HG03439 (cell line): ENCODE data around the gene FADS2.

Experiments
- ATAC-seq: cut with Tn5 transposase; IDR thresholded peaks from one replicate; pipeline ENCODE4 v1.9.1; 2021; ENCODE audit warnings: mild to moderate bottlenecking, moderate library complexity; ENCODE audit not compliant: unreplicated experiment

Gene FADS2

GRCh38 chr11:61827571-61828378 lies at the start of gene FADS2:
Gene FADS2, plus strand, starts transcription at chr11:61828300. Its CDS starts 91 bp downstream, at chr11:61828391.
- peak; percentile 70 for ATAC-seq

- no peak for ATAC-seq
Observed at GRCh38 chr11:61778357-61778886, 49.7 kb upstream of the FADS2 start.

GRCh38 chr11:61778920-61779650 lies 49.0 kb upstream of the FADS2 start:
- ATAC-seq: no peak

GRCh38 chr11:61779666-61780525 lies 48.2 kb upstream of the FADS2 start:
- ATAC-seq: no peak

DNA sequence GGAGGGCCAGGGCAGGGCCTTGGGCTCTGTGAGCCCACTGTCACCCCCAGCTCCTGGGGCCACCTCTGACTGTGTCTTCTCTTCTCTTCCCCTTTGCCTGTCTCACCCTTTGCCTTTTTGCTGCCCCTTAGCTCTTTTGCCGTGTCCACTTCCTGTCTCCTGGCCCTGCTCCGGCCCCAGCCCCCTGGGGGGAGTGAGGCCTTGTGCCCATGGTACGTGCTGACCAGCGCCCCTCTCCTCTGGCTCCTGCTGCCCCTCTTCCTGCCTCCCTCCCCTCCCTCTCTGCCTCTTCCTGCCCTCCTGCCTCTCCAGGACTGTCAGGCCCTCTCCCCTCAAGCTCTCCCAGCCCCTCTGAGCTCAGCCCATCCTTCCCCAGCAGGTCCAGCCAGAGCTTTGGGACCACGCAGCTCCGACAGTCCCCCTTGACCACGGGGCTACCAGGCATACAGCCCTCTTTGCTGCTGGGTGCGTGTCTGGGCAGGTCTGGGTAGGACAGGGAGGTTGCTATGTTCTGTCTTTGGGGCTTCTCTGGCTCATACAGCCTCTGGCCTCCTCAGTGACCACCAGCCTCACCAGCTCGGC lies 47.4 kb upstream of the FADS2 start:
- ATAC-seq: no peak

- ATAC-seq: no peak
Observed at GRCh38 chr11:61781585-61781984, 46.5 kb upstream of the FADS2 start.

DNA sequence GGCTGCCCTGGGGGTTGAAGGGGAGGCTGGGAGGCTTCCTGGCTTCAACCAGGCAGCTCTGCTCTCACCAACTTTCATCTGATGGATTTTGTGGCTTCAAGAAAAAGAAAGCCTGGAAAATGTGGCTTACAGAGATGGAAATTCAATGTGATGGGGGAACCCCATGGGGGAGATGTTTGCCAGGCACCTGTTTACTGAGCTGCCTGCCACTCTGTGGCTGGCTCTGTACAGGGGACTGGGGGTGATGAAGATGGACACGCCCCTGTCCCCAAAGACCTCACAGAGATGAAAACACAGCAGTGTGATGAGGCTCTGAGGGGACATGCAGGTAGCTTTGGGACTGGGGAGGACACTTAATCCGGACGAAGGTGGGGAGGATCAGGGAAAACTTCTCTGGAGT lies 45.8 kb upstream of the FADS2 start:
- ATAC-seq: no peak

- no peak for ATAC-seq
Observed at GRCh38 chr11:61782841-61783240, 45.3 kb upstream of the FADS2 start.

DNA sequence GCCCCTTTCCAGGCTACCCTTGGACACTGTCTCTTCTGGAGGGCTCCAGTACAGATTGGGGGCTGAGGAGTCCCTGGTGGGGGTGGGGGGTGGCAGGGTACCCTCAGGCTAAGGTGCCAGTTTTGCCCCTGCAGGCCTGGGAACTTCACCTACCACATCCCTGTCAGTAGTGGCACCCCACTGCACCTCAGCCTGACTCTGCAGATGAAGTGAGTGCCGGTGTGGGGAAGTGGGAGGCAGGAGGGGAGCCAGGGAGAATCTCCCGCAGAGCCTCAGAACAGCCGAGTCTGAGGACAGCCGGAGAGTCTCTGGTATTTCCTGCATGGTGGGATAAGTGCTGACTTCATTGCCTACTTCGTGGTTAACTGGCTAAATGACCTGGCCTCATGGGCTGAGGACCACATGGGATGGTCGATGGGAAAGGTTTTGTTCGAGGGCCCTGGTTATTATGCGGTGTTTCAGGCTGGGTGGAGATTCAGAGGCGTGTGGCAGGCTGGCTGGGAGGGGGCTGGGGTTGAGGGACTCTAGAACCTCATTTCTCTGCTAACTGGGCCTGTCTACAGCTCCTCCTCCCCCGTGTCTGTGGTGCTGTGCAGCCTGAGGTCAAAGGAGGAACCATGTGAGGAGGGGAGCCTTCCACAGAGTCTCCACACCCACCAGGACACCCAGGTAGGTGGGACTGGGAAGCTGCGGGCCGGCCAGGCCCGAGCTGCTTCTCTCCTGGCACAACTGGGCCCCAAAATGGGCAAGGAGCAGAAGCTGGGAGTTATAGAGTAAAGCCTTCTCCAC lies 44.2 kb upstream of the FADS2 start:
- no peak for ATAC-seq

DNA sequence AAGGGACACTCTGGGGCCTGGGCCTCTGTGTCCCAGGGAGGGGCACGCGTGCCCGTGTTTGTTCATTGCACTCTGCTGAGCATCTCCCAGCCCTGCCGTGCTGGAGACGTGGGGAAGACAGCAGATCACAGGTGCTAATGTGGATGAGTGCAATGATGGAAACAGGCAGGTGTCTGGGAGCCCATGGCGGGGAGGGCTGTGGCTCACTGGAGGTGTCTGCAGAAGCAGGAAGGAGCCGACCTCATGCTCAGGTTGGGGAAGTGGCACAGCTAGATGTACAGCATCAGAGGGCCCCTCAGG lies 43.6 kb upstream of the FADS2 start:
- no peak for ATAC-seq

DNA sequence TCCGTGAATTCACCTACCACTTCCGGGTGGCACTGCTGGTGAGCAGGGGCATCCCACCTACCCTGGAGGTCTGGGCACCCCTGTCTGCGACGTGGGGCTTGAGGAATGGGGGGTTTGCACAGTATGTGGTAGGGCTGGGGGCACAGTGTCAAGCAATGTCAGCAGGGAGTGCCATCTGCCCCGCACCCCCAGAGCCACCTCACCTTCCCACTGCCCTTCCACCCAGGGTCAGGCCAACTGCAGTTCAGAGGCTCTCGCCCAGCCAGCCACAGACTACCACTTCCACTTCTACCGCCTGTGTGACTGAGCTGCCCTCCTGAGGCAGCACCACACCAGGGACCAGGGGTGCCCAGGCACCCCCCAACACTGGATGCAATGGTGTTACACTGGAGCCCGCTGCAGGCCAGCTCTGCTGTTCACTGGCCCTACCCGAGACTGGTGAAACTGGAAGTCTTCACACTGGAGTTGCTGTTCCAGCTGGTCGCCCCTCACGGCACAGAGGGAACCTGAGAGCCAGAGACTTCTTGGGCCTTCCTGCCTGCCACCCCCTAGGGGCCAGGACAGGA lies 42.2 kb upstream of the FADS2 start:
- ATAC-seq: no peak

GRCh38 chr11:61787928-61788491 lies 40.1 kb upstream of the FADS2 start:
- no peak for ATAC-seq

- peak; percentile 22 for ATAC-seq
Observed at GRCh38 chr11:61791737-61792309, 36.3 kb upstream of the FADS2 start.

DNA sequence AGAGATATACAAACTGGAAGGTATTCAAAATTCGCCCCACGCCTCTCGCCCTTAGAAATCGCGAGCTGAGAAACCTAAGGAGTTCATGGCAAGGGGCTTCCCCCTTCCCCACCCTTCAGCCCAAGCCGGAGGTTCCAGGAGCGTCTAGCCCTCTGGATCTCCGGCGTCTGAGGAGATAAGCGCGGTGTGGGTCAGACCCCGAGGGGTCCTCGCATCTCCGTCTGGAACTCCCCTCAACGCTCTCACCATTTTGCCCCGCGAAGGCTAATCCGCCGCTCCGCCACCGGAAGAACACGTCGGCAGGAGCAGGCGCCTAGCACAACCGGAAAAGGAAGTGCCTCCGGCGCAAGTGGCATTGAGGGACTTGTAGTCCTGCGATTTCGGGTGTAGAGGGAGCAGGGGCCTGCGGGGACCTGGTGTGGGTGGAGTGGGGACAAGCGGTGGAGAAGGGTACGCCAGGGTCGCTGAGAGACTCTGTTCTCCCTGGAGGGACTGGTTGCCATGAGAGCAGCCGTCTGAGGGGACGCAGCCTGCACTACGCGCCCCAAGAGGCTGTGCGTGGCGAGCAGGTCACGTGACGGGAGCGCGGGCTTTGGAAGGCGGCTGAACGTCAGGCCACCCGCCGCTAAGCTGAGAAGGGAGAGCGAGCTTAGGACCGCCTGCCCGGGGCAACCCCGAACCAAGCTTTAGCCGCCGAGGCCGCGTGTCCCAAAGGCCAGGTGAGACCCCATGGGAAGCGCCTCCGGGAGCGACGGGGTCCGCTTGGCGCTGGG lies 35.6 kb upstream of the FADS2 start, which contains the start of the genes FEN1 and TMEM258:
Gene FEN1, plus strand, starts transcription at position 602 of the 773 bp plus-strand sequence. CDS start 2,451 bp downstream, outside the sequence.
Gene TMEM258, minus strand, starts transcription at position 290 of the 773 bp plus-strand sequence. Its CDS starts 41 bp downstream, at position 249.
- peak; percentile 82 for ATAC-seq

DNA sequence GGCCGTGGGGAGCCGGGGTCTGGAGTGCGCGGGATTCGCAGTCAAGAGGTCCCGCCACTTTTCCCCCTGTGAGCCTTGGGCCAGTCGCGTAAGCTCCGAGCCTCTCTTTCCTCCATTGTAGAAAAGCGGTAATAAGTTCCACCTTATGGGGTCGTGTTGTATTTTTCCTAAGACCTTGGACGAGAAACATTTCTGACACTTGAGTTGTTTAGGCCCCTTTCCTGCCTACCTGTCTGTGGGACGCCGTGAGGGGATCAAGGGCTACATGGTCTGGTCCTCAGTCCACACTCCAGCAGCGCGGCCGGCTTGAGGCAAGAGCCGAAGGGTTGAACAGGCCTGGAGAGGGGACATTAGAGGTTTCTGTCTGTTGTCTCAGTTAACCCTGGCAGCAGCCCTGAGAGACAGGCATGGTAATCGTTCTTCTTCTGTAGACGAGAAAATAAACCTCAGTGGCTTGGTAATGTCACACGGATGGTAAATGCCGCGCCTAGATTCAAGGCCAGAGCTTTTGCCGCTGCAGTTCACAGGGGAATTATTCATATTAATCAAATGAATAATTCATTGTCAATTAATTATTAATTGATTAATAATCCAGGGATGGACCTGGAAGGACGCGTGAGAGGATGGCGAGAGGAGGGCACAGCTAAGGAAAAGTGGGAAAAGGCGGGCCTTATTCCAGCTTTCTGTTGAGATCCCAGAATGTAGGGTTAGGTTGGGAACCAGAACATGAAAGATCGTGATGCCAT lies 34.8 kb upstream of the FADS2 start:
- no peak for ATAC-seq

GRCh38 chr11:61793829-61794204 lies 34.3 kb upstream of the FADS2 start:
- ATAC-seq: no peak

DNA sequence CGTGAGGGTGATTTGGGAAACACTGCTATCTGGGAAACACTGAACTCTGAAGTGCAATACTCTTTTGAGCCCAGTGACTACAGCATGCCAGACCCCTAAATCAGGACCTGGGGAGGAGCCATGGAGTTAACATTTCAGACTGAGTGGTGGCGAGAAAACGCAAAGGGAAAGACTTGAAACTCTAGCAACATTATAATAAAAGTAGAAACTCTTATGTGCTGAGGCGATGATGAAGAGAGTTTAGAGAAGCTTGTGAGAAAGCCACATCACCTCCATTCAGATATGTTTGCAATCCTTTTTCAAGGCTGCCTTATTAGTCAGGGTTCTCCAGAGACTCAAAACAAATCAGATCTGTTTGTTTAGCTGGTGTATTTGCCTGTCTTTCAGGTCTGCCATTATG lies 33.5 kb upstream of the FADS2 start:
- ATAC-seq: no peak
